ENCODE data around the gene RPL12. TPM values are rescaled to one million over a fixed set of nuclear protein-coding genes. Genes with fewer than 3 reads are reported as not detected.

Gene RPL12
- total and polyA plus RNA-seq, 8 donors, result 746 to 2,729 (median 1,122) TPM

DNA sequence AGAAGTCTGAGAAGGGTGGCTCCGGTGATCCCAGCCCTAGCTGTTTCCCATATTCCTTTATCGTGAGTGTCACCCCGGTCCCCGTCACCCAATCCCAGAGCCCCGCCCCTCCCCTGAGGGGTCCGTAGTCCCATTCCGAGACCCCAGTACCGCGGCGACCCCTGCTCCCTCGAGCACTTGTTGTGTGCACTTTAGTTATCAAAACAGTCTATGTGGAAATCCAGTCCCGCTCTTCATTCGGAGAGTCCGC lies 327 bp upstream of the RPL12 start:
- Histone ChIP-seq H3K36me3 (peaks cover 7 to 21% (median 9%) of the 10 kb centered on the region in 3 donors), H3K4me3 (peak overlapping the region; percentile 72 to 90 (median 78)), H3K27ac (peak overlapping the region; percentile 62 to 92 (median 83)), H3K4me1 (peaks cover 0 to 13% (median 4%) of the 10 kb centered on the region in 3 donors), H3K27me3 (no peaks in the 10 kb centered on the region), H3K9me3 (no peaks in the 10 kb centered on the region)
- 0% methylated on average over 14 of the region's 14 CpGs for WGBS, 2 donors
- DNase-seq (no peak), ATAC-seq (peak in 1 of 4 donors; percentile 7), FAIRE-seq (no peak)
- TF ChIP-seq, protein P1, sequence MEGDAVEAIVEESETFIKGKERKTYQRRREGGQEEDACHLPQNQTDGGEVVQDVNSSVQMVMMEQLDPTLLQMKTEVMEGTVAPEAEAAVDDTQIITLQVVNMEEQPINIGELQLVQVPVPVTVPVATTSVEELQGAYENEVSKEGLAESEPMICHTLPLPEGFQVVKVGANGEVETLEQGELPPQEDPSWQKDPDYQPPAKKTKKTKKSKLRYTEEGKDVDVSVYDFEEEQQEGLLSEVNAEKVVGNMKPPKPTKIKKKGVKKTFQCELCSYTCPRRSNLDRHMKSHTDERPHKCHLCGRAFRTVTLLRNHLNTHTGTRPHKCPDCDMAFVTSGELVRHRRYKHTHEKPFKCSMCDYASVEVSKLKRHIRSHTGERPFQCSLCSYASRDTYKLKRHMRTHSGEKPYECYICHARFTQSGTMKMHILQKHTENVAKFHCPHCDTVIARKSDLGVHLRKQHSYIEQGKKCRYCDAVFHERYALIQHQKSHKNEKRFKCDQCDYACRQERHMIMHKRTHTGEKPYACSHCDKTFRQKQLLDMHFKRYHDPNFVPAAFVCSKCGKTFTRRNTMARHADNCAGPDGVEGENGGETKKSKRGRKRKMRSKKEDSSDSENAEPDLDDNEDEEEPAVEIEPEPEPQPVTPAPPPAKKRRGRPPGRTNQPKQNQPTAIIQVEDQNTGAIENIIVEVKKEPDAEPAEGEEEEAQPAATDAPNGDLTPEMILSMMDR (IDR thresholded peaks at IDR 0.05), result no peak
- intact Hi-C loops (cut with DNase I), result no loop called here

DNA sequence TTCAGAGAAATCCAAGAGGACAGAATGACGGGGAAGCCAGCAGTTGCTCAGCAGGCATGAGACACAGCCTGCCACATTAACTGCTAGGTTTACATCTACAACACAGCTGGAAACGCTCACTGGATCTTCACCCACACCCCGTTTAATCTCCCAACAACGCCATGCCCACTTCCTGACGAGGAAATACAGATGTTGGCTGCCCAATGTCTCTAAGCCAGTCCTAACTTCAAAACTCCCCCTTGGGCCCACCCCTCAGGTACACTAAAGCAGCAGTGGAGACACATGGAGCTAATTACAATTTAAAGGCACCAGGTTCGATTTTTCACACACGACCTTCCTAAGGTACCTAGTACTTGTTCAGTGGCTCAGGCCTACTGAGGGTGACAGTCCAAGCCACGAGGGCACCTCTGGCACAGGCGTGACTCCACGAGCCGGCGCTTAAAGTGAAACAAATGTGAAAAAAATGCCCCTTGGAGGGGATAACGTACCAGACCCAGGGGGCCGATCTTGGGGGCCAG lies 904 bp downstream of the RPL12 start:
- Histone ChIP-seq H3K9me3 (no peaks in the 10 kb centered on the region), H3K4me3 (peak overlapping the region; percentile 72 to 90 (median 78)), H3K27ac (peak overlapping the region; percentile 62 to 92 (median 83)), H3K27me3 (no peaks in the 10 kb centered on the region), H3K36me3 (peaks cover 7 to 25% (median 12%) of the 10 kb centered on the region in 3 donors), H3K4me1 (peaks cover 0 to 13% (median 11%) of the 10 kb centered on the region in 3 donors)
- peak; percentile 7 to 15 (median 8) for ATAC-seq
- TF ChIP-seq, protein P1 (IDR thresholded peaks at IDR 0.05), result no peak
- WGBS, 2 donors, result 2% methylated on average over 14 of the region's 14 CpGs
- DNase-seq, result peak in 2 of 6 donors; percentile 26 to 43
- intact Hi-C loops (cut with DNase I), result no loop called here
- FAIRE-seq, result no peak

DNA sequence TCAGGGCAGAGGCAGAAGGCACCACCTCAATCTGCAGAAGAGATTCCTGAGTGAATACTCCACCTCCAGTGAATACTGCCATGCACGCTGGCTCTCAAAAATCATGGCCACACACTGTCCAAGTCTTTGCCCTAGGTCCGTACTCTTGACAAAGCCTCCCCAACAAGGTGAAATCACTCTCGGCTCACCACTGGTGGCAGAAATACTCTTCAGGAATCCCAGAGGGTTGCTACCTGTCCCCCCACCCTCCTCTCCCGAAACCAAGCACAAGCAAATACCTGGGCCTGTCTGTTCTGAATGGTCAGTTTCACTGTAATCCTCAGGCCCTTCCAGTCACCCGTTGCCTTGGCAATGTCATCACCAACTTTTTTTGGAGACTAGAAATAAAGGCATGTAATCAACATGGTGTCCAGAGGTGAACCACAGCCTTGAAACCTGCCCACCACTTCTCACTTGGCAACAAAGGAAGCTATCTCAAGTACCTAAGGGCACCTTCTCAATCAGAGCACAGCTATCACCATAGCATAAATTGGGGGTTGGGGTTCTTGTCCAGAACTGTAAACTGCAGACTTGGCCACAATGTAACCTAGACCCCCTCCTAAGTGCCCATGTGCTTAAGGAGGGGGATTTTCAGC lies 1.8 kb downstream of the RPL12 start:
- H3K27ac ChIP-seq, result peak overlapping the region in 1 of 4 donors; percentile 19
- no peak for ATAC-seq
- no peaks in the 10 kb centered on the region for H3K27me3 ChIP-seq
- peaks cover 0 to 13% (median 11%) of the 10 kb centered on the region in 3 donors for H3K4me1 ChIP-seq
- FAIRE-seq, result no peak
- no peak for DNase-seq
- WGBS, 2 donors, result 31 to 36% methylated on average over 5 of the region's 5 CpGs
- no peaks in the 10 kb centered on the region for H3K9me3 ChIP-seq
- TF ChIP-seq, protein P1 (IDR thresholded peaks at IDR 0.05), result no peak
- intact Hi-C loops (cut with DNase I), result no loop called here
- H3K4me3 ChIP-seq, result peak overlapping the region; percentile 72 to 90 (median 78)
- peaks cover 7 to 33% (median 12%) of the 10 kb centered on the region in 3 donors for H3K36me3 ChIP-seq

DNA sequence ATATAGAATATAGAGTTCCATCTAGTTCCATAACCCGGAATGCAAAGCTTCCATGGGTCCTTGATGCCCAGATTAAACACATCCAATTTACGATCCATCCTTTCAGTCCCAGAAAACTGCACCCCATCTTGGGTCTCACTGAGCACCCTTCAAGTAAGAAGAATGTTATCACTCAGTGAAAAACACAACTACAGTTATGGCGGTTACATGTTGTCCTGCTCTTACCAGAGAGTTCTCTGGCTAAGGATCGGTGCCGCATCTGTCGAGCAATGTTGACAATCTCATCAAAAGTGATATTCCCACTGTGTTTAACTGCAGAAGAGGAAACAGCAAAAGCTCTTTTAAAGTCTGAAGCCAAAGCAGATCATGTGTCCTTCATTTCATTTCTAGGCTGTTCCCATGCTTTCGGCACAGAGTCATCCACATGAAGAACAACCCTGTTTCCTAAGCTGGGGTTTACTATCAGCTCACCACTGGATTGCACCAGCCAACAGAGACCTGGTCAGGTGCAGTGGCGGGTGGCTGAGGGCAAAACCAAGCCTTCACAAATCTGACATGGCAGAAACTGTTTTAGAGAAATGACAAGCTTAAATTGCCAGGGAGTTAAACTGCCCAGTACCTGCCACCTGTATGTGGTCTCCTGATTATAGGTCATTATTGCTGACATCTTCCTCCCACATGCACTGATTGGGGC lies 2.9 kb downstream of the RPL12 start:
- intact Hi-C loops (cut with DNase I), result no loop called here
- H3K4me3 ChIP-seq, result peak overlapping the region in 2 of 4 donors; percentile 1 to 90
- 77 to 90% methylated on average over 8 of the region's 8 CpGs for WGBS, 2 donors
- peaks cover 7 to 39% (median 12%) of the 10 kb centered on the region in 3 donors for H3K36me3 ChIP-seq
- H3K27me3 ChIP-seq, result no peaks in the 10 kb centered on the region
- no peak for DNase-seq
- FAIRE-seq, result no peak
- H3K9me3 ChIP-seq, result no peaks in the 10 kb centered on the region
- H3K27ac ChIP-seq, result no peak overlapping the region
- peaks cover 0 to 13% (median 11%) of the 10 kb centered on the region in 3 donors for H3K4me1 ChIP-seq
- no peak for ATAC-seq
- TF ChIP-seq, protein P1 (IDR thresholded peaks at IDR 0.05), result no peak

Measured in pancreas (tissue), 10 donors.